Cardiac muscle cell (in vitro differentiated cells and primary cell): Measurements from ENCODE around the gene CHD1L. TPM values are rescaled to one million over a fixed set of nuclear protein-coding genes. Genes with fewer than 3 reads are reported as not detected.

Source experiments
- DNase-seq, 2 donors: peaks; one replicate each; pipeline versions ENCODE4 v3.0.0 to v3.0.0-alpha.2; 2010 to 2017; ENCODE audit warnings: low read depth in 1 of 2, low spot score in 1 of 2
- H3K27ac ChIP-seq: fragments of 200-600 bp; sonication (generic); 2 replicates; pipeline ENCODE4 v1.5.1; 2016
- H3K27me3 ChIP-seq: fragments of 200-600 bp; sonication (generic); 2 replicates; pipeline ENCODE4 v1.6.0; 2016; ENCODE audit warnings: control low read depth
- H3K36me3 ChIP-seq: fragments of 200-600 bp; sonication (generic); 2 replicates; pipeline ENCODE4 v1.5.1; 2016; ENCODE audit warnings: control low read depth
- H3K4me1 ChIP-seq: fragments of 200-600 bp; sonication (generic); 2 replicates; pipeline ENCODE4 v1.8.1; 2017; ENCODE audit warnings: low read depth, mild to moderate bottlenecking, mixed run types
- H3K4me3 ChIP-seq: fragments of 200-600 bp; sonication (generic); 2 replicates; pipeline ENCODE4 v1.5.1; 2016; ENCODE audit warnings: mild to moderate bottlenecking
- H3K9me3 ChIP-seq: fragments of 200-600 bp; sonication (generic); 2 replicates; pipeline ENCODE4 v1.5.1; 2017; ENCODE audit warnings: low read depth, mild to moderate bottlenecking, control low read depth
- polyA plus RNA-seq: library from polyadenylated mRNA; unstranded; fragments of >200 nt; fragmentation: Nextera tagmentation; extraction: Ambion mirVana; gene quantifications from 2 replicates; pipeline ENCODE4 v1.2.1, GENCODE V29; 2016
- total RNA-seq: library from RNA; depleted of rRNA; stranded (reverse); fragments of >200 nt; gene quantifications from 2 replicates; pipeline ENCODE4 v1.2.3, GENCODE V29; 2016
- TF ChIP-seq, protein P1 (sequence below): IDR thresholded peaks from 2 replicates; pipeline ENCODE4 v1.5.1; 2012; ENCODE audit warnings: low read depth, mild to moderate bottlenecking, low read length

The CHD1L gene
- total and polyA plus RNA-seq, 2 experiments from 2014 or later, result 22.4 to 34.6 TPM

DNA sequence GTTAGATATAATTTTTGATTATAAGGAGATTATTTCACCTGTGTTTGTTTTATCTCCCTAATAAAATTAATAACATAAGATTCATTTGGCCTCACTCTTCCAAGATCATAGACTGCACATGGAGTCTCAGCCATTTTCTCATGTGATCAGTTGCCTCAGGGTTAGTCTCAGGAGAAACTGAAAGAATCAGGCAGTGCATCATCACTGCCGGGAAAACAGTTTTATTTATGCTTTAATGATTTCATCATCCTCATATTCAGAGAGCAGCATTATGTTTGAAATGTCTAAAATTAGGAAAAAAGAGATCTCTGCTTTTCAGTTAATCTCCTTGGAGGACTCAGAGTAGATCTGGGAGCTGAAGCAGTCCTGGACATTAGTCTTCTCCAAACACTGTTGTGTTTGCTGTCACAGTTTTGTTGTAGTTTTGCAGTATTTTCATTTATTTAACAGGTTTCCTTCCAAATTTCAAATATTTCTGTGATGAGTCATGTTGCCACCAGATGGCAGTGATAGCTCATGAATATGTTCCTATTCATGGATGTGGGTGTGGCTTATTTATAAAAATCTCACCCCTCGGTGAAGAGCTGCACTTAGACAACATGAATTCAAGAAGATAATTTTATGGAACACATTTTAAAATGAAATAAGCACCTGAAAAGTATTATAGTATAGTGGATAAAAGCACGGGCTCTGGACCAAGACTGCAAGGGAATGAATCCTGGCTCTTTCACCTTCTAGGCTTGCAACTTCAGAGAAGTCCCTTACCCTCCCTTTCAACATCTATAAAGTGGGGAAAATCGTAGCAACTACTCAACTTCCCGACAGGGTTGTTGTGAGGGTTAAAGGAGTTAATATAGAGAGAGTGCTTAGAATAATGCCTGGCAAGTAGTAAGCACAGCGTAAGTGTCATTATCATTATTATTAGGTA, 31.2 kb downstream of the CHD1L start:
- no peaks in the 10 kb centered on the region for H3K9me3 ChIP-seq

DNA sequence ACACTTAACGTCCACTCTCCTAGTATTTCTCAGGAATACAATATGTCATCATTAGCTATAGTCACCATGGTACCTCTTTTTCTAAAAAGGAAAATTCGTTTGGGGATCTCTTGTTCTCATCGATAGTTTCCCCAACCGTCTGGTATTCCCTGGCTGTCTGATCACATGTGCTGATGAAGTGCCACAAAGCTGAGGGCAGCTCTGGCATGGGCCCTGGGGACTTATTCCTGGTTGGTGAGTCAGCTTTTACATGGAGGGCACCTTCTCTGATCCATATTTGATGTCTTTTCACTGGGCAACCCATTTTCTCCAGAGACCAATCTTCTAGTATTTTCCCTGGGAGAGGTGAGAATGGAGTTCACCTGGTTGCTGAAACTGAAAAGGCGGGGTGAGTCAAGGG, 39.5 kb downstream of the CHD1L start:
- Histone ChIP-seq H3K9me3 (no peaks in the 10 kb centered on the region), H3K36me3 (peaks cover 40% of the 10 kb centered on the region), H3K27ac (no peak overlapping the region), H3K4me1 (no peaks in the 10 kb centered on the region), H3K4me3 (no peak overlapping the region), H3K27me3 (no peaks in the 10 kb centered on the region)
- TF ChIP-seq, protein P1, sequence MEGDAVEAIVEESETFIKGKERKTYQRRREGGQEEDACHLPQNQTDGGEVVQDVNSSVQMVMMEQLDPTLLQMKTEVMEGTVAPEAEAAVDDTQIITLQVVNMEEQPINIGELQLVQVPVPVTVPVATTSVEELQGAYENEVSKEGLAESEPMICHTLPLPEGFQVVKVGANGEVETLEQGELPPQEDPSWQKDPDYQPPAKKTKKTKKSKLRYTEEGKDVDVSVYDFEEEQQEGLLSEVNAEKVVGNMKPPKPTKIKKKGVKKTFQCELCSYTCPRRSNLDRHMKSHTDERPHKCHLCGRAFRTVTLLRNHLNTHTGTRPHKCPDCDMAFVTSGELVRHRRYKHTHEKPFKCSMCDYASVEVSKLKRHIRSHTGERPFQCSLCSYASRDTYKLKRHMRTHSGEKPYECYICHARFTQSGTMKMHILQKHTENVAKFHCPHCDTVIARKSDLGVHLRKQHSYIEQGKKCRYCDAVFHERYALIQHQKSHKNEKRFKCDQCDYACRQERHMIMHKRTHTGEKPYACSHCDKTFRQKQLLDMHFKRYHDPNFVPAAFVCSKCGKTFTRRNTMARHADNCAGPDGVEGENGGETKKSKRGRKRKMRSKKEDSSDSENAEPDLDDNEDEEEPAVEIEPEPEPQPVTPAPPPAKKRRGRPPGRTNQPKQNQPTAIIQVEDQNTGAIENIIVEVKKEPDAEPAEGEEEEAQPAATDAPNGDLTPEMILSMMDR, result no peak
- DNase-seq, result no peak

More for the DNA sequence above, 31.2 kb downstream of the CHD1L start:
- H3K27me3 ChIP-seq, result no peaks in the 10 kb centered on the region
- no peak overlapping the region for H3K4me3 ChIP-seq
- H3K4me1 ChIP-seq, result no peaks in the 10 kb centered on the region
- DNase-seq, result peak; percentile 50 to 86
- TF ChIP-seq, protein P1, result peak; percentile 44
- no peak overlapping the region for H3K27ac ChIP-seq
- peaks cover 20% of the 10 kb centered on the region for H3K36me3 ChIP-seq

DNA sequence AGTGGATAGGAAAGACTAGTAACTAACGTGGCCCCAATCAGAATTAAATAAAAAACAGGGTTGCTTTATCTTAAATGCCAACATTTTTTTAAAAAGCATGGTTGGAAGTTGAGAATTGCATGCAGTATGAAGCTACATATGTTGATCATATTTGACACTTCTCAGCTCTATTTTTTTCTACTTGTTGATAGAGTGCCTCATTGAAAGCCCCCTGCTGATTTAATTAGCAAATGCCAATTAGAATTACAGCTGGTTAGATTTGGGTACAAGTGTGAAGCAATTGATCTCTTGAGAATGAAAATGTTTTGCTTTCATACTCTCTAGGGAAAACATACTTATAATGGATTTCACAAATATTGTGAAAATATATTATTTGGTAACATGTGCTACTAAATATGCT, 40.5 kb downstream of the CHD1L start:
- Histone ChIP-seq H3K9me3 (no peaks in the 10 kb centered on the region), H3K4me3 (no peak overlapping the region), H3K4me1 (no peaks in the 10 kb centered on the region), H3K27me3 (no peaks in the 10 kb centered on the region), H3K27ac (no peak overlapping the region), H3K36me3 (peaks cover 50% of the 10 kb centered on the region)
- TF ChIP-seq, protein P1, result no peak
- DNase-seq, result no peak

DNA sequence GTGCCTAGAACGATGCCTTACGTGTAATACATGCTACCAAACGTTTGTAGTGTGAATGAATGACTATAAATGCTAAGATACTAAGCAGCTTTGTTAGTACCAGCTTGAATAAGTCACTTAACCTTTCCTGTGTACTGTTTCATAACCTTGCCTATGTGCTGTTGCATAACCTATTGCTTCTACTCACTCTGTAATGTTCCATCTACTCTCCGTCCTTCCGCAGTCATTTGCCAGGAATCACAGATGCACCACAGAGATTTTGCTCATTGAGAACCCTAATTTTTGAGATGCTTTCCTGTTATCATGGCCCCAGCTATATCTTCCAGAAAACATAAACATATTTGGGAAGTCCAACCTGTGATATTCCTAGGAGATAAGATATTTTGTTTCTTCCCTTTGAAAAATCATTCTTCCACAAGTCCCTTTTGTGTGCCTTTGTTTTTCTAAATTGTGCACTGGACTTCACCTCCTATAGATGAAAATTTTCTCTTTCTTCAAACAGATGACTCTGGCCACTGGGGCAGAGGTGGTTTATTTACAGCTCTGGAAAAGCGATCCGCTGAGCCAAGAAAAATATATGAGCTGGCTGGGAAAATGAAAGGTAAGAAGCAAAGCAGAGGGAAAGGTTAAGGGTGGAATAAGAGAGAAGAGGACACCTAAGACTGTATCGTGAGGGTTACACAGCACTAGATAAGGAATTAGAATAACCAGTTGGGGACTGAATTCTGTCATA, 44.8 kb downstream of the CHD1L start:
- Histone ChIP-seq H3K27ac (no peak overlapping the region), H3K36me3 (peaks cover 56% of the 10 kb centered on the region), H3K27me3 (no peaks in the 10 kb centered on the region), H3K4me3 (no peak overlapping the region), H3K9me3 (no peaks in the 10 kb centered on the region), H3K4me1 (no peaks in the 10 kb centered on the region)
- peak in 1 of 2 donors; percentile 35 for DNase-seq
- TF ChIP-seq, protein P1, result no peak

DNA sequence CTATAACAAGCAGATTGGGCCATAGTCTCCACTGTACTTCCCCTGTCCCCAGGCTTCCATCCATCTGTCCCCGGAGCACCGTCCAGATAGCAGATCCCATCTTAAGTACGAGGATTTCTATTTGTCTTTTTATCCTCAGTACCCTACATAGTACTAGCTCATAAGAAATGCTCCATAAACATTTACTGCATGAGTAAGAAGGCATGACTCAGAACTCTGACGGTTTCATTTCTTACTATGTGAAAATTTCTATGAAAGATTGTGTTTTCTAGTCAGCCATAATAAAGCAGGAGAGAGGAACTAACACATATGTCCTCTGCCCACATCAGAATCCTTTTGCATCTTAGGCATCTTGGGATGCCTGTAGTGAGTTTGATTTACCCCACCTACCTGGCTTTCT, 49.5 kb downstream of the CHD1L start:
- Histone ChIP-seq H3K9me3 (no peaks in the 10 kb centered on the region), H3K27ac (no peak overlapping the region), H3K36me3 (peaks cover 54% of the 10 kb centered on the region), H3K27me3 (no peaks in the 10 kb centered on the region), H3K4me3 (no peak overlapping the region), H3K4me1 (no peaks in the 10 kb centered on the region)
- TF ChIP-seq, protein P1, result no peak
- DNase-seq, result peak in 1 of 2 donors; percentile 65
